ENCODE data around the gene LBH.
"Not testable (repeated sequence)": the region's sequence is repeated elsewhere in the genome, so short reads cannot be mapped to it uniquely, and the experiment has no call there.

LBH gene

DNA sequence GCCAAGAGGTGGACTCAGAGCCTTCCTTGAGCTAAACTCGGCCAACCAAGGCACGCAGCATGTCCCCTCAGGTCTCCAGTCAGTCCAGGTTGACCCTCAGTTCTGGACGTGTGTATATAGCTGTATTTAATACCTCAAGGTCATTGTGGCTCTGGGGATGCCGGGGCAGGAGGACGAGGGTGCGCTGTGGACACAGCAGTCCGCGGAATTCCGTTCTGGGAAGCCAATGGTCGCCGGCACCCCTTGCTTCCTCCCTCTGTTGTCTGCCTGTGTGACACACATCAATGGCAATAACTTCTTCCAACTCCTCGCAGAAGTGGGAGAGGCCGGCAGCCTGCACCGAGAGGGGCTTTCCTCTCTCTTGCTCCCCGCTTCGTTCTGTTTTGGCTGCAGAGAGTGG, 27.7 kb downstream of the LBH start:
- DNase-seq (ENCODE audit: low read depth) = no peak

DNA sequence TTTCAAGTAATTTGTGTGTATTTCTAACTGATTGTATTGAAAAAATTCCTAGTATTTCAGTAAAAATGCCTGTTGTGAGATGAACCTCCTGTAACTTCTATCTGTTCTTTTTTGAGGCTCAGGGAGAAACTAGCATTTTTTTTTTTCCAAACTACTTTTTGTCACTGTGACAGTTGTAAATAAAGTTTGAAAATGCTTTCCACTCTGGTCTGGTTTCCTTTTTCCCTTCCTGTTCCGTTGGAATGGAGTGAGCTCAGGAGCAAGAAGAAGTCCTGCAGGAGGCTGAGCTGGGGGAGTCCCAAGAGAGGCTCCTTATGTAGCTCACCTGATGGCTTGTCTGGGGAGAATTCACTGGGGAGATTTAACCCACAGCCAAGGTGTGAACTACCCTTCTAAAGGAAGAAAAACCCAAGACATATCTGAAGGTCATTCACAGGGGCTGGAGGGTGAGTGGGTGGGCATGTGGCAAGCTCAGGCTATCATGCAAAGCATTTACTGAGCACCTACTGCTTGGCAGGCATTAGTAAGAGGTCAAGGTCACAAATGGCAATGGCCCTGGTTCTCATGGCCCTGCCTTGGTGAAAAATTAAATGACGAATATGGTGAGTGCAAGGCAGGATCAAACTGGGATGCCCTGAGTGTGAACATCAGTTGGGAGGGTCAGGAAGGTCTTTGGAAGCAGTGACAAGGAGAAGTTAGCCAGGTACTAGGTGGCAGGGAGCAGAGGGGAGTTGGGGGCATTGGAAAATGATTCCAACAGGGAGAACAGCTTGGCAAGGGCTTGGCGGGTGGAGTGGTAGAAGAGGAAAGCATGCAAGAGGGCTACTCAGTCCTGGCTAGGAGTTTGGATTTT, 28.7 kb downstream of the LBH start:
- DNase-seq (ENCODE audit: low read depth) = no peak

DNA sequence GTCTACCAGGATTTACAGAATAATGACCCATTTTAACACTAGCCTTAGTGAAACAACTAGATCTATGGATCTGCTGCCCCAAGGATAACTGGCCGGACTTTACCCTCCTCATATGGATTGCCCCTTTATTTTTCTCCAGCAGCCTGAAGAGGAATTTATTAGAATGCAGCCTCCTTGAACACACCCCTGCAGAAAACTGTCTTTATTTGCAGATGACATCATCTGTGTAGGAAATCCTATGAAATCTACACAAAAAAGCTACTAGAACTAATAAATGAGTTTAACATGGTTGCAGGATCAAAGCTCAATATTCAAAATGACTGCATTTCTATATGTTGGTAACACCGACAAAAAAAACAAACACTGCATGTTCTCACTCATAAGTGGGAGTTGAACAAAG, 29.6 kb downstream of the LBH start:
- DNase-seq (ENCODE audit: low read depth) = no peak

DNA sequence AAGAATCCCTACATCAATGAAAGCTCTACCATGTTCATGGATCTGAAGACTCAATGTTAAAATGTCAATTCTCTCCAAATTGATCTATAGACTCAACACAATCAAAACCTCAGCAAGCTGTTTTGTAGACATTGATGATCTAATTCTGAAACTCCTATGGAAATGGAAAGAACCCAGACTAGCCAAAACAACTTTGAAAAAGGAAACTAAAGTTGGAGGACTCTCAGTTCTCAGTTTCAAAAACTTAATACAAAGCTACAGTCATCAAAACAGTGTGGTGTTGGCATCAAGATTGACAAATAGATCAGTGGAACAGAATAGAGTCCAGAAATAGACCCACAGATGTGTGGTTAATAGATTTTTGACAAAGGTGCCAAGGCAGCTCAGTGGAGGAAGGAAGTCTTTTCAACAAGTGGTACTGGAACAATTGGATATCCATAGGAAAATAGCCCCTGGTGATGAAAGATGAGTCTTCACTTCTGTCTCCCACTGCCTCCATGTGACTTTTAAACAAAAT, 30.4 kb downstream of the LBH start:
- DNase-seq (ENCODE audit: low read depth) = no peak

DNA sequence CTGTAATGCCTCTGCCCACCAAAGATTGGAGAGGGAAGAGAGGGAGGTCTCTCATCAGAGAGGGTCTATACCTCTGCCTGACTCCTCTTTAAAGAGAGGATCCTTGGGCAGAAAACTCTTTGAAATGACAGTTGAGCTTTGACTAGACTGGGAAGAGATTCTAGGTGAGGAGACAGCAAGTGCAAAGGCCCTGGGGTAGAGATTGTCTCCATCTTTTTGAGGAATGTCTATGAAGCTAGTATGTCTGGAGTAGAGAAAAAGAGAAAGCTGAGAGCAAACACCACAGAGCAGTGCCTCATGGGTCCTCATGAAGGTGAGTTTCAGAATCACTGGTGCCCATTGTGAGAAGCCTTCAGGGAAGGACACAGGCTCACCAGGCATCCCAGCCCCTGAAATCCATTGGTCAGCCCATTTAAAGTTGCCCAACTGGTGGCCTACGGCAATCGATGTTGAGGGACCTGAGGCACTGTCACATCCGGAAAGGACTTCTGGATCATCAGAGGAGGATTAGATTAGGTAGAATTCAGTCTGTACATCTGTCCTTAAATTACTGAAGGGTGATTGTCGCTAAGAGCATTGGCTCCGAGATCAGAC, 31.5 kb downstream of the LBH start:
- no peak for DNase-seq (ENCODE audit: low read depth)

DNA sequence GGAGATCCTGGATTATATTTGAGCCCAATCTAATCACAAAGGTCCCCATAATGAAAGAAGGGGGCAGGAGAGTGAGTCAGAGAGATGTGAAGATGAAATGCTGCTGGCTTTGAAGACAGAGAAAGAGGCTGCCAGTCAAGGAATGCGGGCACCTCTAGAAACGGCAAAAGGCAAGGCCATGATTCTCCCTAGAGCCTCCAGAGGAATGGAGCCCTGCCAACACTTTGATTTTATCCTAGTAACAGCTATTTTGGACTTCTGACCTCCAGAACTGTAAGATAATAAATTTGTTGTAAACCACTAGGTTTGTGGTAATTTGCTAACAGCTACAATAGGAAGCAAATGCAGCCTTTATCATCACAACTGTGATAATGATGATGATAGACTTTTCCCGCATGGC, 32.9 kb downstream of the LBH start:
- no peak for DNase-seq (ENCODE audit: low read depth)

DNA sequence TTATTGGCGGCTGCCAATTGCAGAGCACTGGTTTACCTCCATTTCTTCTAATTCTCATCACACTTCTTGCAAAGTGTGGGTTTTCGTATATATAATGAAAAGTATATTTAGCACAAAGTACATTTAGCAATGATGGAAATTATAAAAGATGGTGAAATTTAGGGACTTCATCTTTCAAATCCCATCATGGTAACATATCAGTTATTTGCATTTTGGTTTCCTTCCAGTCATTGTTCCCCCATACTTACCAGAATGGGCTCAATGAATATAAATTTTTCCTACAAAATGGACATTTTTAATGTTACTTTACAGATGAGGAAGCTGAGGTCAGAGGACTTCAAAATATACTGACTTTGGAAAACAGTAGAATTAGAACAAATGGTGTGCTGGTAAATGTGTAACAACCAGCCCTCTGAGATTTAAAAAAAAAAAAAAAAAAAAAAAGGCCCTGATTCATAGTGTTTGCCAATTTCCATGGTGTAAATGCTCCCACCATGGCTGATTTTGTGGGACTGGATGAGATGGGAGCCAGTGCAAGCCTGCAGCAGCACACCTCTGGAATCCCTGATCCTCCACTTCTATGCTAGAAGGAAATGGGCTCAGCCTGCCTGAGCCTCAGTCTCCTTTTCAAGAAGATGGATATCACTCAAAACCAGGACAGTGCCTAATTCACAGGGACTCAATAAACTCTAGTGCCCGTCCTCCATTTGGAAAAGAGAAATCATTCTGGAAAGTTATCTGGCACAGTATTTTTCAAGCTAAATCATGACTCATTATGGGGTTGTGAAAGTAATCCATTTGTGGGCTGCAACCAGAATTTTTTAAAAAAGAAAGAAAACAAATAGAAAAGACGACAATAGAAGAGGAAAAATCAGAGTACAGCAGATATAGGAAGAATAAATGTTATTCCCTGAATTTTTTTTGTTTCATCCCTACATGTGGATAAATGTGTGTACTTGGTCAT, 34.0 kb downstream of the LBH start:
- peak; percentile 63 for DNase-seq (ENCODE audit: low read depth)

DNA sequence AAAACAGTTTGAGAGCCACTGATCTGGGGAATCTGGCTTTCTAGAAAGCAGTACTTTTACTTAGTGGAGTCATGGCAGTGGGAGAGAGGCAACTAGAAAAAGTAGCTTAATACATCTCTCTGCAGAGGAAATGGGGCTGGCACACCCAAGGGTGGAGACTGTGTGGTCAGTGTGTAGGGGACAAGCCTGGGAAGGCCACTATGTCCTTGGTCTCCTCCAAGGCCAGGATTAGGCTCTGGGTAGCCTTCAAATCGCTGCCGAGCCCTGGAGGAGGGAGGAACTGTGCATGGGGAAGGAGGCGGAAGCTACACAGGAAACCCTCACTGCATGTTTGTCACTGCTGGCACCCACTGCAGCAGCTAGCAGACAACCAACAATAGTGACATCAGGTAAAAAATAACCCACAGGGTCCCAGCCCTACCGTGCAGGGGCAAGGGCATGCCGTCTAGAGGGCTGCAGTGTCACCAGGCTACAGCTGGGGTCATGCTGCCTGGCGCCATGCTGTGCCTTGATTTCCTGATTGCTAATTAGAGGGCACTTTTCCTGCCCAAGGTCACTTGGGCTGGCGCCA, 34.8 kb downstream of the LBH start:
- no peak for DNase-seq (ENCODE audit: low read depth)

DNA sequence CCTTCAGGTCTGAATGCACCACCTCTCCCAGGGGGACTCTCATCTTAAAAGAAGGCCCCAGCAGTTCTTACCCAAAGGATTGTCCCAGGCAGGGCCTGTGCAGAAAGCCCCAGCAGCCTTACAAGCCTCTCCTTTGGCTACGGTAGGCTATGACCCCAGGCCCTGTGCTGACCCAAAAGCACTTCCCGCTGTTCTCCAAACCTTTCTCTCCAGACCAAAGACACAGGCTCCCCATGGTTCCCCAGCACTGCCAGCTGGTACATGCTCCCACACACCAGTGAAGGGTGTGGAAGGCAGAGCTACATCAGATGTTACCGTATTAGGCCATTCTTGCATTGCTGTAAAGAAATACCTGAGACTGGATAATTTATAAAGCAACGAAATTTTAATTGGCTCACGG, 35.4 kb downstream of the LBH start:
- DNase-seq (ENCODE audit: low read depth) = no peak

DNA sequence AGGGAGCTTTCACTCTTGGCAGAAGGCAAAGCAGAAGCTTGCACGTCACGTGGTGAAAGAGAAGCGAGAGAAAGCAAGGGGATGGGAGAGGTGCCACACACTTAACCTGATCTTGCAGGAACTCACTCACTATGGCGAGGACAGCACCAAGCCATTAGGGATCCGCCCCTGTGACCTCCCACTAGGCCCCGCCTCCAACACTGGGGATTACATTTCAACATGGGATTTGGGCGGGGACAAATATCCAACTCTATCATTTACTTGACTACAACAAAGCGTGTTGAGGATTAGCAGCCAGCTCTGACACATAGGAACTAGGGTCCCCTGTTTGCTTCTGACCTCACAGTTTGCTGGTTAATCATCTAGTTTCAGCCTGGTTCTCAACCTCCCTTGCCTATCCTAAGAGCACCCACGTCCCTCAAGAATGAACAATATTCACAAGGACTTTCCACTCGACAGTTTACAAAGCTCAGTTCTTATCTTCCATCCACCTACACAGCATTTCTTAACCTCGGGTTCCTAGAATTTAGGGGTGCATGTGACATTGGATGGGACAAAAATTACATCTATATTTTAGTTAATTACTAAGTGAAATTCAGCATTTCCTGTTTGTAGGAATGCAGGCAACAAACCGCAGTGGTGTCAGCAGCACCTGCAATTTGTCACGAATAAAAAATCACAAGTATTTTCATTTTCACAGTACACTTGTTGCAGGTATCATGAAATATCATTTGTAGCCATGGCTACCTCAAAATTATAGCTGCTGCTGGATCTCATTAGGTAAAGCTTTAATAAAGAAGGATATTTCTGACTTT, 36.0 kb downstream of the LBH start:
- no peak for DNase-seq (ENCODE audit: low read depth)

DNA sequence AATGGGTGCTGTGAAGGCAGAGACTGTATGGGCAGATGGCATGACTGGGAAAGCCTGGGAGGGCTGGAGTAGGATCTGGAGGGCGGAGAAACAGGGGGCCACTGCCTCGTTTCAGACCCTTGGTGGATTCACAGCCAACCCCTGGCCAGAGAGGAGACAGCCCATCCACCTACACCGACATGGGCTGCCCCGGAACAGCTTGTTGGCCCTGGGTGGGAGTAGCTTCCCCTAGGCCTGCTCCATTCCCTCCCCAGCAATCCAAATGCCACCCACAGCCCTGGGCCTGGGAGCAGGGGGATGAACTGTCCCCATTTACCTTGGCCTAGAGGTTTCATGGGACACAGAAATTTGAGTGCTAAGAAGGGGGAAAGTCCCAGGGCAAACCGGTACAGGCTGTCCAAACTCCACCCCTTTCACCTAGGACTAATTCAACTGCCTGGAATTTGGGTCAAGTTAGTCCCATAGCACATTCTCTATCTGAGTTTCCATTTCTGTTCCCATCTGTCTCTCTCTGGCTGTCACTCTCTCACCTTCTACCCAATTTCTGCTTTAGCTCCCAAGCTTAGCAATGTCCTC, 37.0 kb downstream of the LBH start:
- no peak for DNase-seq (ENCODE audit: low read depth)

DNA sequence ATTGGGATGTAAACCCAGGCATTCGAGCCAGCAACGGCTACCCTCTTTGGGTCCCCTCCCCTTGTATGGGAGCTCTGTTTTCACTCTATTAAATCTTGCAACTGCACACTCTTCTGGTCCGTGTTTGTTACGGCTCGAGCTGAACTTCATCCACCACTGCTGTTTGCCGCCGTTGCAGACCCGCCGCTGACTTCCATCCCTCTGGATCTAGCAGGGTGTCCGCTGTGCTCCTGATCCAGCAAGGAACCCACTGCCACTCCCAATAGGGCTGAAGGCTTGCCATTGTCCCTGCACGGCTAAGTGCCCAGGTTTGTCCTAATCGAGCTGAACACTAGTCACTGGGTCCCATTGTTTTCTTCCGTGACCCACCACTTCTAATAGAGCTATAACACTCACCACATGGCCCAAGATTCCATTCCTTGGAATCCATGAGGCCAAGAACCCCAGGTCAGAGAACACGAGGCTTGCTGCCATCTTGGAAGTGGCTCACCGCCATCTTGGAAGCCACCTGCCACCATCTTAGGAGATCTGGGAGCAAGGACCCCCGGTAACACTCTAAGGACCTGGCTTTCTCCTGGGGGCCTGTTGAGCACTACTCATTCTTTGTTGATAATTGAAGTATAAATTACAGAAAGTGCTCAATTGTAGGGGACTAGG, 37.9 kb downstream of the LBH start:
- DNase-seq (ENCODE audit: low read depth) = not testable (repeated sequence)

DNA sequence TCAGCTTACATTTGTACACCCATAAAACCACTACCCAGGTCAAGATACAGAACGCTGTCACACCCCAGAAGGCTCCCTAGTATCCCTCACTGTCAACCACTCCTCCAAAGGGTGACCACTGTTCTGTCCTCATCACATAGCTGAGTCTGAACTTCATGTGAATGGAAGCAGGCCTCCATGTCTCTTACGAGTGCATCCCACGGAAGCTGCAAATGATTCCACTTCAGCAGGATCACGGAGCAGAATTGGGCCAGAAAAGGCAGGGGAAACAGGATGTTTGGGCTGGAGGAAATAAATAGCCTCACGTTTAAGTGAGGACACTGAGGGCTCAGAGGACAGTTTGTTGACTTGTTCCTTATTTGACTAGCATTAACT, 38.4 kb downstream of the LBH start:
- no peak for DNase-seq (ENCODE audit: low read depth)

DNA sequence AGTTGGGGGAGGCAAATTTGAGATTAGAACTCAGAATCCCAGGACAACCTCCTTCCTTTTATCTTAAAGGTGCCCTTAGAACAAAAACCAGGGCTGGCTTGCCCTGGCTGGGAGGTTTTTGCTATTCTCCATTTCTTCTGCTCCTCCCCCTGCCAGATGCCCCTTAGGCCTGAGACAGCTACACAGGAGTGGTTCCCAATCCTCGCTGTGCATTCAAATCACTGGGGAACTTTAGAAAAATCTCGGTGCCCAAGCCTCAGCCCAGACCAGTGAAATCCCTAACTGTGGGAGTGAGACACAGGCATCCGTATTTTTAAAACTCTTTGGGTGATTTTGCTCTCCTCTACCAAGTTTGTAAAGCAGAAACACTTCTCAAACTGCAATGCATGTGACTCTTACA, 38.8 kb downstream of the LBH start:
- no peak for DNase-seq (ENCODE audit: low read depth)

DNA sequence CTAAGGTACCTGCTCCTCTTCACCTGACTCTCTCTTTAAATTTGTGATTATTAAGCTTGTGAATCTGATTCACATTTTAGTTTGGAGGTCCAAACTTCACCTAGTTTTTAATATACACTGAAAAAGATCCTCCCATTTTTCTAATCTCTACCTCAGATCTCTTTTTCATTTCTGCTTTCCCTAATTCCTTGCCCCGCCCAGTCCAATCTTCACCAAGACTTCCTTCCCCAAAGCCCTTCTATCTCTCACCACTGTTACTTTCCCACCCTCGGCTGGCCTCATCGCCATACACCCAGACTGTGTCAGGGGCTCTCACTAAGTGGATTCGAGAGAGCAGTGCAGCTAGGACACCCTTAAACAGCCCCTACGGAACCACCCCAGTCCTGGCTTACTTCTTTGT, 40.0 kb downstream of the LBH start:
- DNase-seq (ENCODE audit: low read depth) = no peak

DNA sequence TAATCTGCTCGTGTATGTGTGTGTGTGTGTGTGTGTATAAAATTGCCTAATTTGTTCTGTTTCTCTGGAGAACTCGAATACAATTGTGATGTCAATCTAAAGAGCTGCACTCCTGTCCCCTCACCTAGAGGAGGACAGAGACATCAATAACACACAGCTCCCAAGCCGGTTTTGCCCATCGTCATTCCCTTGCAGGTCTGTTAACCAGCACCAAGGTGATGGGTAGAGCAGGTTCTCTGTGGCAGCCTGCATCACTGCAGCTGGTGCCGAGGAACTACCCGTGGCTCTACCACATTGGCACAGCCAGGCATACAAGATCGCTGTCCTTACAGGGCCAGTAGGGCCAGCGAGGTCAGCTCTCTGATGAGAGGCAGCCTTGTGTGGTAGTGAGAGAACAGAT, 41.0 kb downstream of the LBH start:
- no peak for DNase-seq (ENCODE audit: low read depth)

DNA sequence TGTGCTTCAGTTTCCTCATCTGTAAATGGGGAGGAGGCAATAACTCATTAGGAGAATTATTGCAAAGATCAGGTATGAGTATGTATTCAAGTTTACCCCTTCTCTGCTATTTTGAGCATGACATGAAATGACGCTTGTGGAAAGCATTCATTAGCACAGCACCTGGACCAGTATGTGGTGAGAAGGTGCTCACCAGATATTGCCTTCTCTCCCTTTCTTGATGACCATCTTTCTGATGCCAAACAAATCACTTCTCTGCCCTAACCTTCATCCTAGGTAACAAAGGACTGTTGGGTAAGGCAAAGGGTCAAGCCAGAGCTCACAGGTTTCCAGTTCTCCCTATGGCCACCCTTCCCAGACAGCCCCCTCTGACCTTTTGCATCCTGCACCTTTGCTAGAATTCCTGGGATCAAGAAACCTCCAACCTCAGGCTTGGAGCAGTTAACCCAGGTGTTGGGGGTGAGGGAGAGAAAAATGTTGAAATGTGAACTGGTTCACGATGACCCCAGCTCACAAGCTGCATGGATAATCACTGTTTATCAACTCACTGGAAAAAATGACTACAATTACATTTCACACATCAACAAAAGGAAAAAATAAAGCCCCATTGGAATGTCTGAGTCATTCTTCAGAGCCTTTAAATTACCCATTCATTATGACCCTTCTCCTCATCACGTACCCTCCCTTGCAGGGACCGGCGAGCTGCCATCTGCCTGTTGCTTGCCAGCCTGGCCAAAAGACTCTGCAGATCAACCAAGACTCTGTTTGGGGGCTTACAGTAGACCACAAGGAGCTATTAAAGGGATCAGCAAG, 41.6 kb downstream of the LBH start:
- DNase-seq (ENCODE audit: low read depth) = peak; percentile 84

DNA sequence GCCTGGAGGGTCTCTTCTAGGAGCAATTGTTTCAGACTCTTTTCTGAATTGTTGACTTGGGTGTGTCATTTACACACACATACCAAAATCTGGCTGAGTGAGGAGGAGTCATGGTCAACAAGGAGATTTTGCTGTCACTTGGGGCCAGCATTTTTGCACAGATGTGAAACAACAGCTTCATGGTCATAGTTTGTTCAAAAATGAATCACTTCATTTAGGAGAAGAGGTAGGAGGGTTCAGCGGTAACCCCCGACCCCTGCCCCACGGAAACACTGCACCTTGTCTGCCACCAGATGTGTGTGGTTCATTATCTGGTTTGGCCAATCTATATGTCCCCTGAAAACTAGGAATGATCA, 42.2 kb downstream of the LBH start:
- DNase-seq (ENCODE audit: low read depth) = no peak

DNA sequence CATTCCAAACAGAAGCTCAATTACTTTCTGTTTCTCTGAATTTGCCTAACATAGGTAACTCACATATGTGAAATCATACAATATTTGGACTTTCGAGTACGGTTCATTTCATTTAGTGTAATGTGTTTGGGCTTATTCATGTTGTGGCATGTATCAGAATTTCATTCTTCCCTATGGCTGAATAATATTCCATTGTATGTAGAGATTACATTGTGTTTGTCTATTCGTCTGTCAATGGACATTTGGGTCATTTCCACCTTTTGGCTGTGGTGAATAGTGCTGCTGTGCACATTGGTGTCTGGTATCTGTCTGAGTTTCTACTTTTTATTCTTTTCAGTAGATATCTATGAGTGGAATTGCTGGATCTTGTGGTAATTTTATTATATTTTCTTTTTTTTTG, 43.9 kb downstream of the LBH start:
- no peak for DNase-seq (ENCODE audit: low read depth)

DNA sequence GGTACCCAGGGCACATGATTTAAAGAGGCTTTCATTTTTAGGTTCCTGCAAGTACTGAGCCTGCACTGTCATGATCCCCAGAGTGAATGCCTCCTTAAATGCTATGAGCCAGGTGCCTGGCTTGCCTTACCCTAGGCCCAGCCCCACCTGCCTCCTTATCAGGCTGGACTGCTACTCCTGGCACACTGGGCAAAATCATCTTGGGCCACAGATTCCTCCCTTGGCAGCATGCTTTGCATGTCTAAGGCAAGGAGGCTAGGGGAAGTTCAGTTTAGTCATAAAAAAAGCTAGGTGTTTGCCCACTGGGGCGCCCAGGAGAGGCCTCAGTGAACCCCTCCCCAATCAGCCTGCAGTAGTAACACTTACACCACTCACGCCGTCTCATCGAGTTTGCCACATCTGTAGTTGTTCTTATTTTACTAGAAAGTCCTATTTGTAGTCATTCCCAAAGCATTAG, 45.1 kb downstream of the LBH start:
- peak; percentile 33 for DNase-seq (ENCODE audit: low read depth)

Measured in EH (cell line).